HuH-7.5 (cell line): ENCODE measurements around the gene MTSS2.
A peak's percentile ranks its signal among the peaks of the same experiment; 100 is the strongest.

Experiments
- DNase-seq: peaks from one replicate; pipeline ENCODE4 v3.0.0; 2011; ENCODE audit warnings: low spot score

MTSS2 gene

GRCh38 chr16:70715055-70715858, 29.4 kb upstream of the MTSS2 start:
- no peak for DNase-seq

- no peak for DNase-seq
Measured at GRCh38 chr16:70714581-70715054, 28.8 kb upstream of the MTSS2 start.

- no peak for DNase-seq
Measured at GRCh38 chr16:70713824-70714223, 28.0 kb upstream of the MTSS2 start.

- DNase-seq: no peak
Measured at GRCh38 chr16:70713342-70713741, 27.5 kb upstream of the MTSS2 start.

GRCh38 chr16:70712942-70713341, 27.1 kb upstream of the MTSS2 start:
- DNase-seq: no peak

- DNase-seq: no peak
Measured at GRCh38 chr16:70712359-70712758, 26.5 kb upstream of the MTSS2 start.

GRCh38 chr16:70711211-70712031, 25.6 kb upstream of the MTSS2 start:
- peak; percentile 92 for DNase-seq

GRCh38 chr16:70710422-70711210, 24.8 kb upstream of the MTSS2 start:
- DNase-seq: no peak

GRCh38 chr16:70709942-70710341, 24.1 kb upstream of the MTSS2 start:
- DNase-seq: no peak

GRCh38 chr16:70709457-70709856, 23.6 kb upstream of the MTSS2 start:
- no peak for DNase-seq

GRCh38 chr16:70708366-70709246, 22.8 kb upstream of the MTSS2 start:
- DNase-seq: no peak

GRCh38 chr16:70706948-70707465, 21.2 kb upstream of the MTSS2 start:
- DNase-seq: no peak

- DNase-seq: no peak
Measured at GRCh38 chr16:70705056-70705455, 19.2 kb upstream of the MTSS2 start.

GRCh38 chr16:70704586-70704985, 18.7 kb upstream of the MTSS2 start:
- no peak for DNase-seq

- no peak for DNase-seq
Measured at GRCh38 chr16:70703835-70704381, 18.1 kb upstream of the MTSS2 start.

- no peak for DNase-seq
Measured at GRCh38 chr16:70703041-70703834, 17.4 kb upstream of the MTSS2 start.

- no peak for DNase-seq
Measured at GRCh38 chr16:70702624-70703023, 16.8 kb upstream of the MTSS2 start.

GRCh38 chr16:70701998-70702397, 16.1 kb upstream of the MTSS2 start:
- DNase-seq: no peak

GRCh38 chr16:70701596-70701995, 15.7 kb upstream of the MTSS2 start:
- DNase-seq: no peak

GRCh38 chr16:70701036-70701435, 15.2 kb upstream of the MTSS2 start:
- DNase-seq: no peak
